ENCODE results near the gene ZDHHC24.

The ZDHHC24 gene

GRCh38 chr11:66478729-66479393 is 67.0 kb downstream of the ZDHHC24 start:
- no peak for DNase-seq (ENCODE audit: low read depth)
- TF ChIP-seq, protein P1, sequence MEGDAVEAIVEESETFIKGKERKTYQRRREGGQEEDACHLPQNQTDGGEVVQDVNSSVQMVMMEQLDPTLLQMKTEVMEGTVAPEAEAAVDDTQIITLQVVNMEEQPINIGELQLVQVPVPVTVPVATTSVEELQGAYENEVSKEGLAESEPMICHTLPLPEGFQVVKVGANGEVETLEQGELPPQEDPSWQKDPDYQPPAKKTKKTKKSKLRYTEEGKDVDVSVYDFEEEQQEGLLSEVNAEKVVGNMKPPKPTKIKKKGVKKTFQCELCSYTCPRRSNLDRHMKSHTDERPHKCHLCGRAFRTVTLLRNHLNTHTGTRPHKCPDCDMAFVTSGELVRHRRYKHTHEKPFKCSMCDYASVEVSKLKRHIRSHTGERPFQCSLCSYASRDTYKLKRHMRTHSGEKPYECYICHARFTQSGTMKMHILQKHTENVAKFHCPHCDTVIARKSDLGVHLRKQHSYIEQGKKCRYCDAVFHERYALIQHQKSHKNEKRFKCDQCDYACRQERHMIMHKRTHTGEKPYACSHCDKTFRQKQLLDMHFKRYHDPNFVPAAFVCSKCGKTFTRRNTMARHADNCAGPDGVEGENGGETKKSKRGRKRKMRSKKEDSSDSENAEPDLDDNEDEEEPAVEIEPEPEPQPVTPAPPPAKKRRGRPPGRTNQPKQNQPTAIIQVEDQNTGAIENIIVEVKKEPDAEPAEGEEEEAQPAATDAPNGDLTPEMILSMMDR (conservative IDR thresholded peaks at IDR 0.05; ENCODE audit: low read depth, low read length) = peak; percentile 86
- peak overlapping the region; percentile 58 for H3K4me3 ChIP-seq (ENCODE audit: low read length)

DNA sequence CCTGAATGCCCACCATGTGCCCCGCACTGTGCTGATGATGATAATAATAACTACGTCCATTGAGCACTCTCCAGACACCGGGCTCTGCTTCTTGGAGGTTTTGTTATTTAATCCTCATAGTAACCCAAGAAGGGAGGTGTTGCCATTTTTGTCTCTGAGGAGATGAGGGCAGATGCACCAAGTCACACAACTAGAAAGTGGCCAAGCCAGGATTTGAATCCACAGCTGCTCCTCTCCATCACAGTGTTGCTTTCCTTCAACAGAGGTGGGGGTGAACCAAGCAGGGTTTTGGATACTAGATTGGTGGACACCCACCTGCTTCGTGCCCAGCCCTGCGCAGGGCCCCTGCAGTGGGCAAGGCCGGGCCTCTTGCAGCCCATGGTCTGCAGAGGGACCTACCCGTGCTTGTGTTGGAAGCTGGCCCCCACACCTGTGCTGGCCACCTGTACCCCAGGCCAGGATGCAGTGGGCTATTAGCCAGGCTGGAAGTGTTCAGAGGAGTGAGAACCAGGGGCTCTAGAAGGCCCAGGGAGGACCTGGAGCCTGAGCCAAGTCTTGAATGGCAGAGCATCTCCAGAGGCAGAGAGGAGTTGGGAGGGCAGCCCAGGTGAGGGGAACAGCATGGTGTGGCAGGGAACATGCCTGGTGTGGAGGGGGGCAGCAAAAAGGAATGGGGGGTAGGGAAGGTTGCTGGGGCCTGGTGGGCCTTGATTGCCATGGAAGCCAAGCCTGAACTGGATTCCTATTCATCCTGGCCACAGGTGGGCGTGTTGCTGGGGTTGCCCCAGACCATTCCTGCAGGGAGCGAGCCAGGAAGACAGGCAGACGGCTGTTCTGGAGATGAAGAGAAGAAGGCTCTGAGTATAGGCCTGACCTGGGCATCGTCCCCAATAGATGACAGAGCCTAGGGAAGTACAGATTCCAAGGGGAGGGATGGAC is 68.3 kb downstream of the ZDHHC24 start:
- TF ChIP-seq, protein P1 (conservative IDR thresholded peaks at IDR 0.05; ENCODE audit: low read depth, low read length) = no peak
- DNase-seq (ENCODE audit: low read depth) = no peak
- H3K4me3 ChIP-seq (ENCODE audit: low read length) = no peak overlapping the region

DNA sequence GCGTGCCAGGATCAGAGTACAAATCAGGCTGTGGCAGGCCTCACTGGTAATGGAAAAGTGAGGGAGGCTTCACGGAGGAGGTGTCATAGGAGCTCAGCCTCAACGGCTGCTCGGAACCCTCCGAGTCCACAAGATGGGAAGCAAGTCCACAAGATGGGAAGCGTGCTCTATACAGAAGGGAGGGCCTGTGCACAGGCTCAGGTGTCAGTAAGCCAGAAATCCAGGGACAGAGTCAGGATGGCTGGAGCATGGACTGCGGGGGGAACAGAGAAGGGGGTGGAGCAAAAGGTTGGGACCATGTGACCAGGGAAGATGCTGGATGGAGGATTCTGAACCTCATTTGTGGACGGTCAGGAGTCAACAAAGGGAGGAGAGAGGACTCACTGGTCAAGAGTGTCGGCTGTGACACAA is 69.0 kb downstream of the ZDHHC24 start:
- TF ChIP-seq, protein P1 (conservative IDR thresholded peaks at IDR 0.05; ENCODE audit: low read depth, low read length) = no peak
- H3K4me3 ChIP-seq (ENCODE audit: low read length) = no peak overlapping the region
- DNase-seq (ENCODE audit: low read depth) = no peak

GRCh38 chr11:66476173-66476840 is 69.5 kb downstream of the ZDHHC24 start:
- no peak overlapping the region for H3K4me3 ChIP-seq (ENCODE audit: low read length)
- DNase-seq (ENCODE audit: low read depth) = no peak
- TF ChIP-seq, protein P1 (conservative IDR thresholded peaks at IDR 0.05; ENCODE audit: low read depth, low read length) = no peak

GRCh38 chr11:66475349-66476172 is 70.3 kb downstream of the ZDHHC24 start:
- DNase-seq (ENCODE audit: low read depth) = no peak
- no peak overlapping the region for H3K4me3 ChIP-seq (ENCODE audit: low read length)
- TF ChIP-seq, protein P1 (conservative IDR thresholded peaks at IDR 0.05; ENCODE audit: low read depth, low read length) = no peak

All from retinal pigment epithelial cell (primary cell).